Measurements from ENCODE around the gene NCOA3.
A peak's percentile ranks its signal among the peaks of the same experiment; 100 is the strongest.

NCOA3 gene

GRCh38 chr20:47509685-47510084, 8.0 kb downstream of the NCOA3 start:
- no peak for DNase-seq

GRCh38 chr20:47515843-47516242, 14.2 kb downstream of the NCOA3 start:
- Histone ChIP-seq H3K27me3 (no peaks in the 10 kb centered on the region), H3K4me3 (ENCODE audit: low read depth, low read length) (no peak overlapping the region), H3K36me3 (peaks cover 2% of the 10 kb centered on the region; the same call in 1 of the 2 replicates), H3K4me1 (no peaks in the 10 kb centered on the region), H3K9me3 (peaks cover 2% of the 10 kb centered on the region; the same call in 1 of the 2 replicates)
- no peak for DNase-seq
- TF ChIP-seq CTCF (IDR thresholded peaks at IDR 0.05; ENCODE audit: low read depth, low read length) = no peak

More at GRCh38 chr20:47509685-47510084, 8.0 kb downstream of the NCOA3 start:
- Histone ChIP-seq H3K36me3 (no peaks in the 10 kb centered on the region), H3K9me3 (no peaks in the 10 kb centered on the region; the same call in 1 of the 2 replicates), H3K4me3 (ENCODE audit: low read depth, low read length) (no peak overlapping the region), H3K4me1 (no peaks in the 10 kb centered on the region), H3K27me3 (no peaks in the 10 kb centered on the region)
- no peak for TF ChIP-seq CTCF (IDR thresholded peaks at IDR 0.05; ENCODE audit: low read depth, low read length)

- peaks cover 3% of the 10 kb centered on the region; the same call in 1 of the 2 replicates for H3K36me3 ChIP-seq
- peak; percentile 55 for TF ChIP-seq CTCF (IDR thresholded peaks at IDR 0.05; ENCODE audit: low read depth, low read length)
Measured at GRCh38 chr20:47521059-47521808, 19.5 kb downstream of the NCOA3 start.

GRCh38 chr20:47524015-47524784, 22.5 kb downstream of the NCOA3 start:
- H3K4me1 ChIP-seq = peaks cover 9% of the 10 kb centered on the region
- H3K27me3 ChIP-seq = no peaks in the 10 kb centered on the region
- H3K36me3 ChIP-seq = peaks cover 3% of the 10 kb centered on the region; the same call in 1 of the 2 replicates
- H3K4me3 ChIP-seq (ENCODE audit: low read depth, low read length) = no peak overlapping the region
- no peak for DNase-seq
- no peak for TF ChIP-seq CTCF (IDR thresholded peaks at IDR 0.05; ENCODE audit: low read depth, low read length)
- H3K9me3 ChIP-seq = peaks cover 3% of the 10 kb centered on the region

More at GRCh38 chr20:47521059-47521808, 19.5 kb downstream of the NCOA3 start:
- H3K4me3 ChIP-seq (ENCODE audit: low read depth, low read length) = no peak overlapping the region
- peaks cover 3% of the 10 kb centered on the region for H3K9me3 ChIP-seq
- DNase-seq = peak; percentile 44
- H3K4me1 ChIP-seq = peaks cover 9% of the 10 kb centered on the region
- H3K27me3 ChIP-seq = no peaks in the 10 kb centered on the region

- Histone ChIP-seq H3K4me1 (peaks cover 9% of the 10 kb centered on the region), H3K9me3 (no peaks in the 10 kb centered on the region; the same call in 1 of the 2 replicates), H3K36me3 (no peaks in the 10 kb centered on the region), H3K27me3 (no peaks in the 10 kb centered on the region), H3K4me3 (ENCODE audit: low read depth, low read length) (no peak overlapping the region)
- no peak for TF ChIP-seq CTCF (IDR thresholded peaks at IDR 0.05; ENCODE audit: low read depth, low read length)
- DNase-seq = no peak
Measured at GRCh38 chr20:47527004-47527800, 25.5 kb downstream of the NCOA3 start.
